ENCODE results near the gene PKNOX2. TPM values are rescaled to one million over a fixed set of nuclear protein-coding genes. Genes with fewer than 3 reads are reported as not detected.
"Not testable (repeated sequence)": the region's sequence is repeated elsewhere in the genome, so short reads cannot be mapped to it uniquely, and the experiment has no call there.

Gene PKNOX2
- total RNA-seq, 1 donor from 2014 or later, result 8.7 TPM

- no peak for TF ChIP-seq CTCF (IDR thresholded peaks at IDR 0.05; ENCODE audit: partially characterized antibody, unreplicated experiment)
- no peak overlapping the region for H3K4me3 Mint-ChIP-seq (ENCODE audit: unreplicated experiment)
- peaks cover 4% of the 10 kb centered on the region for H3K36me3 Mint-ChIP-seq (ENCODE audit: unreplicated experiment)
- peaks cover 6% of the 10 kb centered on the region for H3K27me3 Mint-ChIP-seq (ENCODE audit: unreplicated experiment)
- DNase-seq, result peak; percentile 56
- H3K4me1 Mint-ChIP-seq (ENCODE audit: low read depth, unreplicated experiment), result peaks cover 19% of the 10 kb centered on the region
- H3K27ac Mint-ChIP-seq (ENCODE audit: unreplicated experiment), result peak overlapping the region; percentile 50
- peaks cover 3% of the 10 kb centered on the region for H3K9me3 Mint-ChIP-seq (ENCODE audit: unreplicated experiment)
Measured at GRCh38 chr11:125214601-125215565, 50.3 kb downstream of the PKNOX2 start.

GRCh38 chr11:125215976-125216375 lies 51.4 kb downstream of the PKNOX2 start:
- peaks cover 4% of the 10 kb centered on the region for H3K36me3 Mint-ChIP-seq (ENCODE audit: unreplicated experiment)
- H3K4me3 Mint-ChIP-seq (ENCODE audit: unreplicated experiment), result no peak overlapping the region
- TF ChIP-seq CTCF (IDR thresholded peaks at IDR 0.05; ENCODE audit: partially characterized antibody, unreplicated experiment), result no peak
- peaks cover 5% of the 10 kb centered on the region for H3K9me3 Mint-ChIP-seq (ENCODE audit: unreplicated experiment)
- no peak overlapping the region for H3K27ac Mint-ChIP-seq (ENCODE audit: unreplicated experiment)
- H3K4me1 Mint-ChIP-seq (ENCODE audit: low read depth, unreplicated experiment), result peaks cover 19% of the 10 kb centered on the region
- DNase-seq, result no peak
- H3K27me3 Mint-ChIP-seq (ENCODE audit: unreplicated experiment), result peaks cover 6% of the 10 kb centered on the region

GRCh38 chr11:125218336-125218735 lies 53.8 kb downstream of the PKNOX2 start:
- H3K4me3 Mint-ChIP-seq (ENCODE audit: unreplicated experiment), result no peak overlapping the region
- peaks cover 4% of the 10 kb centered on the region for H3K9me3 Mint-ChIP-seq (ENCODE audit: unreplicated experiment)
- peaks cover 6% of the 10 kb centered on the region for H3K27me3 Mint-ChIP-seq (ENCODE audit: unreplicated experiment)
- no peak for TF ChIP-seq CTCF (IDR thresholded peaks at IDR 0.05; ENCODE audit: partially characterized antibody, unreplicated experiment)
- no peaks in the 10 kb centered on the region for H3K36me3 Mint-ChIP-seq (ENCODE audit: unreplicated experiment)
- no peak overlapping the region for H3K27ac Mint-ChIP-seq (ENCODE audit: unreplicated experiment)
- no peak for DNase-seq
- H3K4me1 Mint-ChIP-seq (ENCODE audit: low read depth, unreplicated experiment), result peaks cover 19% of the 10 kb centered on the region

- TF ChIP-seq CTCF (IDR thresholded peaks at IDR 0.05; ENCODE audit: partially characterized antibody, unreplicated experiment), result no peak
- Mint-ChIP-seq H3K4me1 (ENCODE audit: low read depth, unreplicated experiment) (peaks cover 13% of the 10 kb centered on the region), H3K36me3 (ENCODE audit: unreplicated experiment) (no peaks in the 10 kb centered on the region), H3K27ac (ENCODE audit: unreplicated experiment) (no peak overlapping the region), H3K9me3 (ENCODE audit: unreplicated experiment) (peaks cover 4% of the 10 kb centered on the region), H3K27me3 (ENCODE audit: unreplicated experiment) (peaks cover 4% of the 10 kb centered on the region), H3K4me3 (ENCODE audit: unreplicated experiment) (no peak overlapping the region)
- no peak for DNase-seq
Measured at GRCh38 chr11:125221461-125221860, 56.9 kb downstream of the PKNOX2 start.

GRCh38 chr11:125222494-125222893 lies 57.9 kb downstream of the PKNOX2 start:
- peaks cover 2% of the 10 kb centered on the region for H3K27me3 Mint-ChIP-seq (ENCODE audit: unreplicated experiment)

GRCh38 chr11:125223161-125223560 lies 58.6 kb downstream of the PKNOX2 start:
- not testable (repeated sequence) for H3K9me3 Mint-ChIP-seq (ENCODE audit: unreplicated experiment); H3K27me3 Mint-ChIP-seq (ENCODE audit: unreplicated experiment); H3K36me3 Mint-ChIP-seq (ENCODE audit: unreplicated experiment); DNase-seq; H3K27ac Mint-ChIP-seq (ENCODE audit: unreplicated experiment); H3K4me1 Mint-ChIP-seq (ENCODE audit: low read depth, unreplicated experiment); H3K4me3 Mint-ChIP-seq (ENCODE audit: unreplicated experiment)

More at GRCh38 chr11:125222494-125222893, 57.9 kb downstream of the PKNOX2 start:
- Mint-ChIP-seq H3K4me1 (ENCODE audit: low read depth, unreplicated experiment) (peaks cover 8% of the 10 kb centered on the region), H3K4me3 (ENCODE audit: unreplicated experiment) (no peak overlapping the region), H3K9me3 (ENCODE audit: unreplicated experiment) (peaks cover 3% of the 10 kb centered on the region), H3K36me3 (ENCODE audit: unreplicated experiment) (no peaks in the 10 kb centered on the region), H3K27ac (ENCODE audit: unreplicated experiment) (no peak overlapping the region)
- no peak for TF ChIP-seq CTCF (IDR thresholded peaks at IDR 0.05; ENCODE audit: partially characterized antibody, unreplicated experiment)
- DNase-seq, result no peak

Measured in glutamatergic neuron (in vitro differentiated cells).